ENCODE data around the gene DENND4A. TPM values are rescaled to one million over a fixed set of nuclear protein-coding genes. Genes with fewer than 3 reads are reported as not detected.

DENND4A gene
- total and polyA plus RNA-seq, 10 of the 15 experiments (the other 5 are each of a cell fraction or from before 2014, with no cell fraction given): 14.2 to 81.8 (median 34.1) TPM

DNA sequence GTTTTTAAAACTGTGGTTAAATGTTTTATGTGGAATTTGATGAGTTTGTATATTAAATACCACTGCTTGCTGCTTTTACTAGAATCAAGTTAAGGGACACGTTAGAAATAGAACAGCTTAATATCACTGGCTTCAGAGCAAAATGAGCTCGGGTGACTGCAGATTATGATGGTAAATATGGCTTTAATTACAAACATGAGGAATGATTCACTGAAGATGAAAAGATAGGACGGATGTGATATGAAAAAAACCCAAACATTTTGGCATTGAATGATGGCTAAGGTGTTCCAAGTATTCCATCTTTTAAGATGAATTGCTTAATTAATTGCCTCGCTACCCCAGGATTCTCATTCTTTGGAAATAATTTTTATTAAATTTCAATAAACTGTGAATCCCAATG, 136.6 kb downstream of the DENND4A start (continued):
- no peak for TF ChIP-seq SUPT20H (IDR thresholded peaks at IDR 0.05; ENCODE audit: borderline replicate concordance, control insufficient read depth, low read depth, low read length)
- TF ChIP-seq NFIC (IDR thresholded peaks at IDR 0.05; ENCODE audit: low read depth, low read length): no peak
- TF ChIP-seq, protein P1, sequence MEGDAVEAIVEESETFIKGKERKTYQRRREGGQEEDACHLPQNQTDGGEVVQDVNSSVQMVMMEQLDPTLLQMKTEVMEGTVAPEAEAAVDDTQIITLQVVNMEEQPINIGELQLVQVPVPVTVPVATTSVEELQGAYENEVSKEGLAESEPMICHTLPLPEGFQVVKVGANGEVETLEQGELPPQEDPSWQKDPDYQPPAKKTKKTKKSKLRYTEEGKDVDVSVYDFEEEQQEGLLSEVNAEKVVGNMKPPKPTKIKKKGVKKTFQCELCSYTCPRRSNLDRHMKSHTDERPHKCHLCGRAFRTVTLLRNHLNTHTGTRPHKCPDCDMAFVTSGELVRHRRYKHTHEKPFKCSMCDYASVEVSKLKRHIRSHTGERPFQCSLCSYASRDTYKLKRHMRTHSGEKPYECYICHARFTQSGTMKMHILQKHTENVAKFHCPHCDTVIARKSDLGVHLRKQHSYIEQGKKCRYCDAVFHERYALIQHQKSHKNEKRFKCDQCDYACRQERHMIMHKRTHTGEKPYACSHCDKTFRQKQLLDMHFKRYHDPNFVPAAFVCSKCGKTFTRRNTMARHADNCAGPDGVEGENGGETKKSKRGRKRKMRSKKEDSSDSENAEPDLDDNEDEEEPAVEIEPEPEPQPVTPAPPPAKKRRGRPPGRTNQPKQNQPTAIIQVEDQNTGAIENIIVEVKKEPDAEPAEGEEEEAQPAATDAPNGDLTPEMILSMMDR (IDR thresholded peaks at IDR 0.05 in 2 of 3, conservative IDR thresholded peaks at IDR 0.05 in 1 of 3; ENCODE audit: control insufficient read depth in 2 of 3, extremely low read depth in 1 of 3, insufficient read depth in 1 of 3, low read depth in 3 of 3, low read length in 3 of 3): no peak
- TF ChIP-seq SPI1 (IDR thresholded peaks at IDR 0.05; ENCODE audit: borderline replicate concordance, insufficient read depth, low read depth, low read length): no peak
- no peak for TF ChIP-seq PAX8 (IDR thresholded peaks at IDR 0.05)
- no peak for TF ChIP-seq BACH1 (IDR thresholded peaks at IDR 0.05; ENCODE audit: borderline replicate concordance)

DNA sequence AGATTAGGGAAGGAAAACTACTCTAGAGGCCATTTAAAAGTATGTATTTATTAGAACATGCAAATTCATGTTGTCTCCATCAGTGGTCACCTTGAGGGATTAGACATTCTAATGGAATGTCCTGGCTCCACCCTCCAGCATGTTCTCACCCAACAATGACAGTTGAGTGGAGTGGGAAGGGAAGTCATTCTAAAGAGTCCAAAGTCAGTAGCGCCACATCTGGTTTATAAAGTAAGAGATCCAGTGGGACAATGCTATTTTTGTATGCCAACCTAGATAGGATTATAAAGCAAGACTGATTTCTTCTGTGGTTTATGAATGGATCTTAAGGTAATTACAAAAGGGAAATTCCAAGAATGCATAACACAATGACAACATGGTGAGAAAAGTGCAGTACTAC, 137.1 kb downstream of the DENND4A start:
- 100% methylated on average over 1 of the region's 1 CpG for WGBS (ENCODE audit: insufficient coverage, insufficient replicate concordance, low lambda C conversion rate, missing lambda C conversion rate)
- Histone ChIP-seq H3K27me3 (replicated peaks in 1 of 2; ENCODE audit: control insufficient read depth in 2 of 2, insufficient read depth in 2 of 2, low read length in 1 of 2) (no peaks in the 10 kb centered on the region), H3K36me3 (ENCODE audit: control insufficient read depth in 2 of 2, insufficient read depth in 2 of 2, low read length in 1 of 2) (peaks cover 2 to 37% of the 10 kb centered on the region in 2 experiments; a peak in 3 of 4 replicates), H3K9me3 (replicated peaks; ENCODE audit: control insufficient read depth, insufficient read depth, low read length) (no peaks in the 10 kb centered on the region), H2AFZ (ENCODE audit: control insufficient read depth, low read depth, low read length) (no peak overlapping the region), H3K4me3 (no peak overlapping the region), H3K4me1 (ENCODE audit: control insufficient read depth, insufficient read depth, low read length) (peaks cover 9% of the 10 kb centered on the region), H3K79me2 (ENCODE audit: control insufficient read depth, insufficient read depth, low read length) (no peaks in the 10 kb centered on the region), H3K9ac (ENCODE audit: control insufficient read depth, insufficient read depth, low read length) (no peak overlapping the region), H3K4me2 (ENCODE audit: control insufficient read depth, insufficient read depth) (no peak overlapping the region), H4K20me1 (ENCODE audit: control insufficient read depth, insufficient read depth) (no peaks in the 10 kb centered on the region), H3K27ac (ENCODE audit: control insufficient read depth, insufficient read depth) (no peak overlapping the region)
- ATAC-seq: no peak
- ChIA-PET SMC1A (ENCODE audit: uncharacterized antibody, unreplicated experiment) (interaction anchor here (0.8 to 1.2 kb wide), 3 partner anchors 35 to 640 kb away, joined by 3 to 4 read pairs (median 3); no protein-coding TSS in a partner anchor), CTCF (no interaction called here), RAD21 (ENCODE audit: unreplicated experiment) (no interaction called here), POLR2A (no interaction called here)
- DNase-seq (ENCODE audit: low read depth, low spot score): no peak
- in situ Hi-C loops (cut with MboI) (no loop called here), intact Hi-C loops (cut with micrococcal nuclease; ENCODE audit: unreplicated experiment) (no loop called here)
- no peak for FAIRE-seq
- BruUV-seq (replicated peaks): no TSS peak
- TF ChIP-seq, protein P2, sequence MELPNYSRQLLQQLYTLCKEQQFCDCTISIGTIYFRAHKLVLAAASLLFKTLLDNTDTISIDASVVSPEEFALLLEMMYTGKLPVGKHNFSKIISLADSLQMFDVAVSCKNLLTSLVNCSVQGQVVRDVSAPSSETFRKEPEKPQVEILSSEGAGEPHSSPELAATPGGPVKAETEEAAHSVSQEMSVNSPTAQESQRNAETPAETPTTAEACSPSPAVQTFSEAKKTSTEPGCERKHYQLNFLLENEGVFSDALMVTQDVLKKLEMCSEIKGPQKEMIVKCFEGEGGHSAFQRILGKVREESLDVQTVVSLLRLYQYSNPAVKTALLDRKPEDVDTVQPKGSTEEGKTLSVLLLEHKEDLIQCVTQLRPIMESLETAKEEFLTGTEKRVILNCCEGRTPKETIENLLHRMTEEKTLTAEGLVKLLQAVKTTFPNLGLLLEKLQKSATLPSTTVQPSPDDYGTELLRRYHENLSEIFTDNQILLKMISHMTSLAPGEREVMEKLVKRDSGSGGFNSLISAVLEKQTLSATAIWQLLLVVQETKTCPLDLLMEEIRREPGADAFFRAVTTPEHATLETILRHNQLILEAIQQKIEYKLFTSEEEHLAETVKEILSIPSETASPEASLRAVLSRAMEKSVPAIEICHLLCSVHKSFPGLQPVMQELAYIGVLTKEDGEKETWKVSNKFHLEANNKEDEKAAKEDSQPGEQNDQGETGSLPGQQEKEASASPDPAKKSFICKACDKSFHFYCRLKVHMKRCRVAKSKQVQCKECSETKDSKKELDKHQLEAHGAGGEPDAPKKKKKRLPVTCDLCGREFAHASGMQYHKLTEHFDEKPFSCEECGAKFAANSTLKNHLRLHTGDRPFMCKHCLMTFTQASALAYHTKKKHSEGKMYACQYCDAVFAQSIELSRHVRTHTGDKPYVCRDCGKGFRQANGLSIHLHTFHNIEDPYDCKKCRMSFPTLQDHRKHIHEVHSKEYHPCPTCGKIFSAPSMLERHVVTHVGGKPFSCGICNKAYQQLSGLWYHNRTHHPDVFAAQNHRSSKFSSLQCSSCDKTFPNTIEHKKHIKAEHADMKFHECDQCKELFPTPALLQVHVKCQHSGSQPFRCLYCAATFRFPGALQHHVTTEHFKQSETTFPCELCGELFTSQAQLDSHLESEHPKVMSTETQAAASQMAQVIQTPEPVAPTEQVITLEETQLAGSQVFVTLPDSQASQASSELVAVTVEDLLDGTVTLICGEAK (IDR thresholded peaks at IDR 0.05; ENCODE audit: borderline replicate concordance): no peak
- TF ChIP-seq ZNF217 (IDR thresholded peaks at IDR 0.05): no peak
- no peak for TF ChIP-seq CREM (IDR thresholded peaks at IDR 0.05; ENCODE audit: low read depth)
- TF ChIP-seq ESRRA (IDR thresholded peaks at IDR 0.05; ENCODE audit: low read length): no peak
- TF ChIP-seq SMAD5 (IDR thresholded peaks at IDR 0.05; ENCODE audit: low read depth): no peak
- no peak for TF ChIP-seq NR2C1 (IDR thresholded peaks at IDR 0.05)
- no peak for TF ChIP-seq BACH1 (IDR thresholded peaks at IDR 0.05; ENCODE audit: borderline replicate concordance)
- TF ChIP-seq, protein P3, sequence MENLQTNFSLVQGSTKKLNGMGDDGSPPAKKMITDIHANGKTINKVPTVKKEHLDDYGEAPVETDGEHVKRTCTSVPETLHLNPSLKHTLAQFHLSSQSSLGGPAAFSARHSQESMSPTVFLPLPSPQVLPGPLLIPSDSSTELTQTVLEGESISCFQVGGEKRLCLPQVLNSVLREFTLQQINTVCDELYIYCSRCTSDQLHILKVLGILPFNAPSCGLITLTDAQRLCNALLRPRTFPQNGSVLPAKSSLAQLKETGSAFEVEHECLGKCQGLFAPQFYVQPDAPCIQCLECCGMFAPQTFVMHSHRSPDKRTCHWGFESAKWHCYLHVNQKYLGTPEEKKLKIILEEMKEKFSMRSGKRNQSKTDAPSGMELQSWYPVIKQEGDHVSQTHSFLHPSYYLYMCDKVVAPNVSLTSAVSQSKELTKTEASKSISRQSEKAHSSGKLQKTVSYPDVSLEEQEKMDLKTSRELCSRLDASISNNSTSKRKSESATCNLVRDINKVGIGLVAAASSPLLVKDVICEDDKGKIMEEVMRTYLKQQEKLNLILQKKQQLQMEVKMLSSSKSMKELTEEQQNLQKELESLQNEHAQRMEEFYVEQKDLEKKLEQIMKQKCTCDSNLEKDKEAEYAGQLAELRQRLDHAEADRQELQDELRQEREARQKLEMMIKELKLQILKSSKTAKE (IDR thresholded peaks at IDR 0.05; ENCODE audit: low read depth, poor library complexity, severe bottlenecking): no peak

Data from GM12878 (cell line).